Cerebellar nuclear complex (tissue), 1 donor: Measurements from ENCODE around the gene ISL2.
"Not testable (repeated sequence)": the region's sequence is repeated elsewhere in the genome, so short reads cannot be mapped to it uniquely, and the experiment has no call there.

Experiments
- DNase-seq, 2 experiments: peaks; one replicate each; lab custom pipeline; 2025; lab: John Stamatoyannopoulos, UW

Gene ISL2

GRCh38 chr15:76336254-76337058 lies at the start of gene ISL2:
Gene ISL2, plus strand, starts transcription at chr15:76336773. Its CDS starts 111 bp downstream, at chr15:76336884.
- DNase-seq: no peak

GRCh38 chr15:76289582-76289981 lies 47.0 kb upstream of the ISL2 start:
- DNase-seq: no peak

- DNase-seq: no peak
Measured at GRCh38 chr15:76293361-76293760, 43.2 kb upstream of the ISL2 start.

- not testable (repeated sequence) for DNase-seq
Measured at GRCh38 chr15:76294463-76294862, 42.1 kb upstream of the ISL2 start.

- no peak for DNase-seq
Measured at GRCh38 chr15:76296849-76297248, 39.7 kb upstream of the ISL2 start.

GRCh38 chr15:76297951-76298350 lies 38.6 kb upstream of the ISL2 start:
- DNase-seq: not testable (repeated sequence)

GRCh38 chr15:76298986-76299385 lies 37.6 kb upstream of the ISL2 start:
- DNase-seq: no peak

GRCh38 chr15:76299786-76300185 lies 36.8 kb upstream of the ISL2 start:
- DNase-seq: no peak

- no peak for DNase-seq
Measured at GRCh38 chr15:76303909-76304308, 32.7 kb upstream of the ISL2 start.

- no peak for DNase-seq
Measured at GRCh38 chr15:76309601-76310330, 26.8 kb upstream of the ISL2 start.

- no peak for DNase-seq
Measured at GRCh38 chr15:76310475-76311099, 26.0 kb upstream of the ISL2 start.

GRCh38 chr15:76311100-76311953 lies 25.2 kb upstream of the ISL2 start, which contains the start of gene ETFA:
Gene ETFA, minus strand, starts transcription at chr15:76311469. Its CDS starts 81 bp downstream, at chr15:76311388.
- DNase-seq: peak in 1 of 2 experiments; percentile 66

GRCh38 chr15:76312540-76313174 lies 23.9 kb upstream of the ISL2 start:
- no peak for DNase-seq

- DNase-seq: not testable (repeated sequence)
Measured at GRCh38 chr15:76313175-76313567, 23.4 kb upstream of the ISL2 start.

GRCh38 chr15:76313731-76314130 lies 22.8 kb upstream of the ISL2 start:
- DNase-seq: no peak

GRCh38 chr15:76320012-76320411 lies 16.6 kb upstream of the ISL2 start:
- no peak for DNase-seq

GRCh38 chr15:76321171-76321570 lies 15.4 kb upstream of the ISL2 start:
- no peak for DNase-seq

GRCh38 chr15:76321602-76322001 lies 15.0 kb upstream of the ISL2 start:
- DNase-seq: no peak

- no peak for DNase-seq
Measured at GRCh38 chr15:76324066-76324465, 12.5 kb upstream of the ISL2 start.

- DNase-seq: no peak
Measured at GRCh38 chr15:76325704-76326103, 10.9 kb upstream of the ISL2 start.
